GM18499 (cell line): Measurements from ENCODE around the gene IFT22.
"Not testable (repeated sequence)": the region's sequence is repeated elsewhere in the genome, so short reads cannot be mapped to it uniquely, and the experiment has no call there.

Experiments
- ATAC-seq: cut with Tn5 transposase; IDR thresholded peaks from one replicate; pipeline ENCODE4 v1.9.1; 2021; ENCODE audit warnings: moderate number of reproducible peaks; ENCODE audit not compliant: insufficient read depth, unreplicated experiment

Gene IFT22

GRCh38 chr7:101285171-101285570 lies 36.4 kb downstream of the IFT22 start:
- no peak for ATAC-seq

DNA sequence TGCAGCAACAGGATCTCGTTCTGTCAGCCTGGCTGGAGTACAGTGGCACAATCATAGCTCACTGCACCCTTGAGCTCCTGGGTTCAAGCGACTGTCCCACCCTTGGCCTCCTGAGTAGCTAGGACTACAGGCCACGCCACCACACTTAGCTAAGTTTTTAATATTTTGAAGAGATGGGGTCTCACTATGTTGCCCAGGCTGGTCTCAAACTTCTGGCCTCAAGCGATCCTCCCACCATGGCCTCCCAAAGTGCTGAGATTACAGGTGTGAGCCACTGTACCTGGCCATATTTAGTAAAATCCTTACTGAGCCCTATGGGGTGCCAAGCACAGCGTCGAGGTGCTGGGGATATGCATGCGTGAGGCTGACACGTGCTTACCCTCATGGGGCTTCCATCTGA lies 40.7 kb downstream of the IFT22 start:
- ATAC-seq = not testable (repeated sequence)

DNA sequence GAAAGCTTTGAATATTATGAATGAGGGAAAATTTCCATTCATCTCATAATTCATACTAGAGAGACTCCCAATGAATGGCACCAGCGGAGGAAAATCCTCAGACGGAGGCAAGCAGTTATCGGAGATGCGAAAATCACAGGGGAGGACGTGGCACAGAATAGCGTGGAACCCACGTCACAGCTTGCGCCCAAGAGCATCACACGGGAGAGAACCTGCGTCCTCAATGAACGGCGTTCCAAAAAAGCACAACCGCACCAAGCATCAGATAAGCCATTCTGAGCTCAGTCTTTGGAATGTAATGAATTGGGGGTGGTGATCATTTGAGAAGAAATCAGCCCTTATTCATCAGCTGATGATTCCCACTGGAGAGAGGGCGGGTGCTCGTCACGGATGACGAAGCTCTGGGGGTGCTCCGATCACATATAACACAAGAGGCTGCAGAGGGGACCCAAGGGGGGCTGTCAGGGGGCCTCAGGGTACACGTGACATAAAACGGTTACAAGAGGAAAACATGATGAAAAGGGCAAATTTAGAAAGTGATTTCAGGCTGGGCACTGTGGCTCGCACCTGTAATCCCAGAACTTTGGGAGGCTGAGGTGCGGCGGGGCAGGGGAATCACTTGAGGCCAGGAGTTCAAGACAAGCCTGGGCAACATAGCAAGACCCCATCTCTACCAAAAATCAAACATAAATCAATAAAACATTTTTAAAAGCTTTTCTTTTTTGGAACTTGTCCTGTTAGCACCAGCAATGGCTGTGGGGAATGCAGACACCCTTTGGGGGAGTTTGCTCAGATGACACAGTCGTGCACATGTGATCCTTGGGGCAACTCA lies 42.9 kb downstream of the IFT22 start:
- no peak for ATAC-seq

GRCh38 chr7:101277155-101277554 lies 44.5 kb downstream of the IFT22 start:
- ATAC-seq = no peak

GRCh38 chr7:101273206-101273605 lies 48.4 kb downstream of the IFT22 start:
- ATAC-seq = no peak

DNA sequence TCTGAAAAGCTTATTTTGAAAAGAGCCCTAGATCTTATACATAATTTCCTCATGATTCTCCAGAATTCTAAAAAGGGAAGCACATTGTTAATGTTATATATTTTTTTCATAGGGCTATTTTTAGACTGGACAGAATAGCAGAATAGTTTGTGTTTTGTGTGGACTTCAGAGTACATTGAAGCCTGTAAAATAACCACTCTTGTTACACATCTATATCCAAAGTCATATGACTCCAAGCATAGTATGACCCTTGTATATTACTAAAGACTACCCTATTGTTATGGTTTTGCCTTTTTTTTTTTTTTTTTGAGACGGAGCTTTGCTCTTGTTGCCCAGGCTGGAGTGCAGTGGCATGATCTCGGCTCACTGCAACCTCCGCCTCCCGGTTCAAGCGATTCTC lies 50.6 kb downstream of the IFT22 start:
- ATAC-seq = no peak

DNA sequence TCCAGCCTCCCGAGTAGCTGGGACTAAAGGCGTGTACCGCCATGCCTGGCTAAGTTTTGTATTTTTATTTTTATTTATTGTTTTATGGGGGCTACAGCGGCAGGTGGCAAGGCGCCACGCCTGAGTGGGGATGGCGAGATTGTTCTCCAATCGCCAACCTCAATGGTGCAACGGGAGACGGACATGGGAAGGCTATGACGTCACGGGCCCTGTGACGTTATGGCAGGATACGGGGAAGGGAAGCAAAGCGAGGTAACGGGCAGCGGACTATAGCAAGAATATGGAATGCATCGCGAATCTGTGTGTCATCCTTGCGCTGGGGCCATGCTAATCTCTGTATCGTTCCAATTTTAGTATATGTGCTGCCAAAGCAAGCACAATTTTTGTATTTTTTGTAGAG lies 51.9 kb downstream of the IFT22 start:
- no peak for ATAC-seq

DNA sequence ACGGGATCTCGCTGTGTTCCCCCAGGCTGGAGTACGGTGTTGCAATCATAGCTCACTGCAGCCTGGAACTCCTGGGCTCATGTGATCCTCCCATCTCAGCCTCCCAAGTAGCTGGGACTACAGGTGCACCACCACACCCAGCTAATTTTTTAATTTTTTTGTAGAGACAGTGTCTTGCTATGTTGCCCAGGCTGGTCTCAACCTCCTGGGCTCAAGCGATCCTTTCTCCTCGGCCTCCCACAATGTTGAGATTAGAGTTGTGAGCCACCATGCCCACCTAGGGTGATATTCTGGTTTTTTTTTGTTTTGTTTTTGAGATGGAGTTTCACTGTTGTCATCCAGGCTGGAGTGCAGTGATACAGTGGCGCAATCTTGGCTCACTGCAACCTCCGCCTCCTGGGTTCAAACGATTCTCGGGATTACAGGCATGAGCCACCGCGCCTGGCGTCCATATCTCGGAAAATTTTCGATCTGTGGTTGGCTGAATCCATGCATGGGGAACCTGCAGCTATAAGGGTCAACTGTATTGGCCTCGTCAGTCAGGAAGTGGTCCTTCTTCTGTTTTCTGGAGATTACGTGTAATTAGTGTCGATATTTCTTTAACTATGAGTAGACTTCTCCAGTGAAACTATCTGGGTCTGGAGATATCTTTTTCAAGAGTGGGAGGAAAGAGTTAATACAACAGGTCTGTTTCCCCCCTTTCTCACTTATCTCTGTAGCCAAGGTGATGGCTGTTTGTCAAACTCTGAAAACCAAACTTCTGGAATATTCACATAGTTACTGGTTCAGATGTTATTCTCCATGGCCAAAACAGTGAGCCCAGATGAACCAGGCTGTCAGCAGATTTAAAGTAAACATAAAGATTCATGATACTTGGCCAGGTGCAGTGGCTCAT lies 55.7 kb downstream of the IFT22 start:
- ATAC-seq = no peak

- ATAC-seq = not testable (repeated sequence)
Measured at GRCh38 chr7:101264102-101264706, 57.4 kb downstream of the IFT22 start.
